Hepatocyte (in vitro differentiated cells): ENCODE results near the gene ARL10. TPM values are rescaled to one million over a fixed set of nuclear protein-coding genes. Genes with fewer than 3 reads are reported as not detected.
A peak's percentile ranks its signal among the peaks of the same experiment; 100 is the strongest.

Experiments used
- DNase-seq: peaks from one replicate; pipeline ENCODE4 v3.0.0-alpha.2; 2016; ENCODE audit warnings: low spot score
- H2AFZ ChIP-seq: fragments of 200-600 bp; sonication (generic); 2 replicates; pipeline ENCODE4 v1.6.0; 2016; ENCODE audit warnings: antibody characterized with exemption, mild to moderate bottlenecking
- H3K27ac ChIP-seq: fragments of 200-600 bp; sonication (generic); 2 replicates; pipeline ENCODE4 v1.5.1; 2016; ENCODE audit warnings: mild to moderate bottlenecking
- H3K27me3 ChIP-seq: fragments of 200-600 bp; sonication (generic); 2 replicates; pipeline ENCODE4 v1.6.1; 2016
- H3K36me3 ChIP-seq: fragments of 200-600 bp; sonication (generic); replicated peaks from 2 replicates; pipeline ENCODE4 v1.5.1; 2016; ENCODE audit warnings: low read depth; ENCODE audit not compliant: insufficient read depth
- H3K4me1 ChIP-seq: fragments of 200-600 bp; sonication (generic); 2 replicates; pipeline ENCODE4 v1.5.1; 2016; ENCODE audit warnings: mild to moderate bottlenecking, moderate library complexity; ENCODE audit not compliant: insufficient read depth
- H3K4me2 ChIP-seq: fragments of 200-600 bp; sonication (generic); 2 replicates; pipeline ENCODE4 v1.6.0; 2016
- H3K4me3 ChIP-seq: fragments of 200-600 bp; sonication (generic); 2 replicates; pipeline ENCODE4 v1.5.1; 2016; ENCODE audit warnings: mild to moderate bottlenecking
- H3K79me2 ChIP-seq: fragments of 200-600 bp; sonication (generic); 2 replicates; pipeline ENCODE4 v1.6.0; 2017; ENCODE audit warnings: mild to moderate bottlenecking
- H3K9me2 ChIP-seq: fragments of 200-600 bp; sonication (generic); replicated peaks from 2 replicates; pipeline ENCODE4 v1.6.0; 2017; ENCODE audit warnings: mild to moderate bottlenecking; ENCODE audit not compliant: insufficient read depth
- H3K9me3 ChIP-seq: fragments of 200-600 bp; sonication (generic); 2 replicates; pipeline ENCODE4 v1.5.1; 2016; ENCODE audit warnings: low read depth, mild to moderate bottlenecking
- H4K20me1 ChIP-seq: fragments of 200-600 bp; sonication (generic); 2 replicates; pipeline ENCODE4 v1.6.0; 2016; ENCODE audit warnings: mild to moderate bottlenecking; ENCODE audit not compliant: insufficient read depth, poor library complexity, severe bottlenecking
- EZH2 ChIP-seq: fragments of 200-600 bp; sonication (generic); IDR thresholded peaks from 2 replicates; pipeline ENCODE4 v1.6.1; 2016; ENCODE audit warnings: antibody characterized with exemption, mild to moderate bottlenecking, borderline replicate concordance
- EZH2phosphoT487 ChIP-seq: fragments of 200-600 bp; sonication (generic); IDR thresholded peaks from one replicate; pipeline ENCODE4 v1.6.1; 2018; ENCODE audit warnings: antibody characterized with exemption, mild to moderate bottlenecking, low read depth, moderate library complexity; ENCODE audit not compliant: unreplicated experiment, severe bottlenecking
- WGBS: methylation state at CpG from one replicate; pipeline ENCODE4 v1.1.6; 2016; ENCODE audit warnings: low lambda C conversion rate; ENCODE audit errors: missing lambda C conversion rate; 5-methylcytosine and 5-hydroxymethylcytosine counted together
- polyA plus RNA-seq: library from polyadenylated mRNA; unstranded; fragments of >200 nt; fragmentation: Nextera tagmentation; extraction: Ambion mirVana; gene quantifications from 2 replicates; pipeline ENCODE4 v1.2.1, GENCODE V29; 2016
- total RNA-seq: library from RNA; depleted of rRNA; stranded (reverse); fragments of >200 nt; gene quantifications from 2 replicates; pipeline ENCODE4 v1.2.3, GENCODE V29; 2014
- TF ChIP-seq, protein P1 (sequence below): fragments of 200-600 bp; sonication (generic); IDR thresholded peaks from 2 replicates; pipeline ENCODE4 v1.5.1; 2016; ENCODE audit warnings: antibody characterized with exemption, mild to moderate bottlenecking; ENCODE audit not compliant: poor library complexity

The ARL10 gene
- total and polyA plus RNA-seq, 2 experiments from 2014 or later, result 4.4 to 6.7 TPM

DNA sequence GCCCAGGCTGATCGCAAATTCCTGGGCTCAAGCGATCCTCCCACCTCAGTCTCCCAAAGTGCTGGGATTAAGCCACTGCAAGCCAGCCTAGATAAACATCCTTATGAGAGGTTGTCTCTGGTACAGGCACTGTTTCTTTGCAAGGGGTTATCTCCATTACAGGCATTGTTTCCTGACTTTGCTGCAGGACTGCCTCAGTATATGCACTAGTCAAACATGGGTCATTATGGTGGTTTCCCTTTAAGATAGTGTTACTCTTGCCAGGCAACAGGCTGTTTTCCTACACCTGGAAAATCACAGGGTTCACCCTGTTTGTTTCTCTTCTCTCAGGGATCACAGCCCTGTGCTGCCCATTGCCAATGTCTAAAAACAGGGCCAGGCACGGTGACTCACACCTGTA is 58.9 kb downstream of the ARL10 start:
- Histone ChIP-seq H3K4me2 (no peak overlapping the region), H3K27ac (peak overlapping the region; percentile 90)
- 79% methylated on average over 3 of the region's 3 CpGs for WGBS

DNA sequence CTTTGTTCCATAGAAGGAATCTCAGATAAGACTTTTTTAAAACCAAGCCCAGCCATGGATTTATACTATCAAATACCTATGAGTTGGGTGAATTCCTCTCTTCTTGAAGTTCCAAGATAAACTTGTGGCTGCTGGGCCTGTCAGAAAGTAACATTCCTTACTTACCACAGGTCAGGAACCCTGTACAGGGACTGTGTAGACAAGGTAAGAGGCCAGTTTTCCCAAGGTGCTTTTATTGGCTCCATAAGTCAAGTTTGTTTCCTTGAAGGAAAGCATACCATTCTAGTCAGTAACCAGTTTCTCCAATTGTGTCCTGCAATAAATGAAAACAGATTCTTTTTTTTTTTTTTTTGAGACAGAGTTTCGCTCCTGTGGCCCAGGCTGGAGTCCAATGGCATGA is 59.9 kb downstream of the ARL10 start:
- H3K4me2 ChIP-seq, result no peak overlapping the region
- WGBS, result 89% methylated on average over 1 of the region's 1 CpG
- H3K27ac ChIP-seq, result peak overlapping the region; percentile 90
- H3K79me2 ChIP-seq, result no peaks in the 10 kb centered on the region
- TF ChIP-seq EZH2phosphoT487 (no peak), EZH2 (no peak)
- TF ChIP-seq, protein P1, sequence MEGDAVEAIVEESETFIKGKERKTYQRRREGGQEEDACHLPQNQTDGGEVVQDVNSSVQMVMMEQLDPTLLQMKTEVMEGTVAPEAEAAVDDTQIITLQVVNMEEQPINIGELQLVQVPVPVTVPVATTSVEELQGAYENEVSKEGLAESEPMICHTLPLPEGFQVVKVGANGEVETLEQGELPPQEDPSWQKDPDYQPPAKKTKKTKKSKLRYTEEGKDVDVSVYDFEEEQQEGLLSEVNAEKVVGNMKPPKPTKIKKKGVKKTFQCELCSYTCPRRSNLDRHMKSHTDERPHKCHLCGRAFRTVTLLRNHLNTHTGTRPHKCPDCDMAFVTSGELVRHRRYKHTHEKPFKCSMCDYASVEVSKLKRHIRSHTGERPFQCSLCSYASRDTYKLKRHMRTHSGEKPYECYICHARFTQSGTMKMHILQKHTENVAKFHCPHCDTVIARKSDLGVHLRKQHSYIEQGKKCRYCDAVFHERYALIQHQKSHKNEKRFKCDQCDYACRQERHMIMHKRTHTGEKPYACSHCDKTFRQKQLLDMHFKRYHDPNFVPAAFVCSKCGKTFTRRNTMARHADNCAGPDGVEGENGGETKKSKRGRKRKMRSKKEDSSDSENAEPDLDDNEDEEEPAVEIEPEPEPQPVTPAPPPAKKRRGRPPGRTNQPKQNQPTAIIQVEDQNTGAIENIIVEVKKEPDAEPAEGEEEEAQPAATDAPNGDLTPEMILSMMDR, result no peak
- H3K4me1 ChIP-seq, result peaks cover 4% of the 10 kb centered on the region
- H3K27me3 ChIP-seq, result no peaks in the 10 kb centered on the region
- no peaks in the 10 kb centered on the region for H3K36me3 ChIP-seq
- peak; percentile 58 for DNase-seq
- H2AFZ ChIP-seq, result no peak overlapping the region
- H4K20me1 ChIP-seq, result no peaks in the 10 kb centered on the region
- no peaks in the 10 kb centered on the region for H3K9me3 ChIP-seq
- no peak overlapping the region for H3K4me3 ChIP-seq
- H3K9me2 ChIP-seq, result no peaks in the 10 kb centered on the region

More for the DNA sequence above, 58.9 kb downstream of the ARL10 start:
- TF ChIP-seq EZH2 (no peak), EZH2phosphoT487 (no peak)
- TF ChIP-seq, protein P1, result no peak
- peaks cover 4% of the 10 kb centered on the region for H3K4me1 ChIP-seq
- no peak overlapping the region for H3K4me3 ChIP-seq
- DNase-seq, result no peak
- no peaks in the 10 kb centered on the region for H3K9me2 ChIP-seq
- no peaks in the 10 kb centered on the region for H3K9me3 ChIP-seq
- no peaks in the 10 kb centered on the region for H3K79me2 ChIP-seq
- no peaks in the 10 kb centered on the region for H3K27me3 ChIP-seq
- H4K20me1 ChIP-seq, result no peaks in the 10 kb centered on the region
- H3K36me3 ChIP-seq, result no peaks in the 10 kb centered on the region
- no peak overlapping the region for H2AFZ ChIP-seq

DNA sequence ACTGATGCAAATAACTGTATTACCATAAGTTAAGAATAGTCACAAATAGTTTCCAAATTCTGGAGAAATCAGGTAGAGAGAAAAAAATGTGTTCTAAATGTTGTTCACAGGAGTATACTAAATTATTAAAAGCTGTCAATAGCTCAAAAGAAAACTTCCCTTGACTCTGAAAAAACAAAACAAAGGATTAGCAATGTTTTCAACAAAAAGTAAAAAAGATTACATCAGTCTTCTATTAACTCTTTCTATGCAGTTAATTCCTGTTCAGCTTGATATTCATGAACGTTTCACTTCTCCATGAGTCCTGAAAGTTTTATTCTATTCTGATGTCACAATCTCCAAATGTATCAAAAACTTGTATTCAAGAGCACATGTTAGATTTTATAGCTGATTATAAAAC is 60.5 kb downstream of the ARL10 start:
- 94% methylated on average over 1 of the region's 1 CpG for WGBS
- no peaks in the 10 kb centered on the region for H4K20me1 ChIP-seq
- H3K4me1 ChIP-seq, result peaks cover 4% of the 10 kb centered on the region
- no peak overlapping the region for H3K4me2 ChIP-seq
- H3K27me3 ChIP-seq, result no peaks in the 10 kb centered on the region
- no peaks in the 10 kb centered on the region for H3K36me3 ChIP-seq
- peak overlapping the region; percentile 86 for H3K27ac ChIP-seq
- H2AFZ ChIP-seq, result no peak overlapping the region
- H3K4me3 ChIP-seq, result no peak overlapping the region
- no peaks in the 10 kb centered on the region for H3K79me2 ChIP-seq
- DNase-seq, result no peak
- TF ChIP-seq, protein P1, result no peak
- H3K9me3 ChIP-seq, result no peaks in the 10 kb centered on the region
- H3K9me2 ChIP-seq, result no peaks in the 10 kb centered on the region

DNA sequence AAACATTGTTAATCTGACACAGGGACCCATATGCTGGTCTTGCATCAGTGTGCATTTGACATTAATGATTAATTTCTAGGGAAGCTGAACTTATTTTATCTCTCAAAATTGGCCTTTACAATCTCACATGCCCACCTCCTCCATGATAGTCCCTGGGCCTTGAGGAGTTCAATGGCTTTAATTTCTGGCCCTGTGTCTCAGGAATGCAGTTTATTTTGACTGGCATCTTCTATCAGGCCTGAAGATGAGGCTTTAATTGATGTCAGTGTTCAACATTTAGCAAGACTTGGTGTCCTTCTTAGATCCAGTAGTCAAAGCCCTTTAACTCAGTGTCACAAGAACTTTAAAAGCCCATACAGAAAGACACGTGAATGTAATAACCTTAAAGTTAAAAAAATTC is 61.6 kb downstream of the ARL10 start:
- H3K27me3 ChIP-seq, result no peaks in the 10 kb centered on the region
- no peak overlapping the region for H3K27ac ChIP-seq
- H4K20me1 ChIP-seq, result no peaks in the 10 kb centered on the region
- no peak overlapping the region for H3K4me2 ChIP-seq
- H3K9me3 ChIP-seq, result no peaks in the 10 kb centered on the region
- WGBS, result 100% methylated on average over 1 of the region's 1 CpG
- TF ChIP-seq EZH2, result no peak
- TF ChIP-seq, protein P1, result no peak
- no peak for TF ChIP-seq EZH2phosphoT487
- DNase-seq, result no peak
- H3K36me3 ChIP-seq, result no peaks in the 10 kb centered on the region
- H3K4me3 ChIP-seq, result no peak overlapping the region
- H3K4me1 ChIP-seq, result peaks cover 4% of the 10 kb centered on the region
- H3K9me2 ChIP-seq, result no peaks in the 10 kb centered on the region
- no peaks in the 10 kb centered on the region for H3K79me2 ChIP-seq
- no peak overlapping the region for H2AFZ ChIP-seq
